GM12878 (cell line): ENCODE results near the gene LRRC31.

Source experiments
- BACH1 ChIP-seq: fragments of 450-650 bp; IDR thresholded peaks from 2 replicates; pipeline ENCODE4 v1.6.1; 2017; ENCODE audit warnings: mild to moderate bottlenecking, borderline replicate concordance
- JUNB ChIP-seq: IDR thresholded peaks from 2 replicates; pipeline ENCODE4 v1.6.1; 2016; ENCODE audit warnings: antibody characterized with exemption, mild to moderate bottlenecking
- MYC ChIP-seq: IDR thresholded peaks from 2 replicates; pipeline ENCODE4 v1.6.1; 2011; ENCODE audit warnings: mild to moderate bottlenecking, low read length, moderate library complexity, inconsistent platforms; ENCODE audit not compliant: insufficient read depth, insufficient replicate concordance, insufficient read length, severe bottlenecking
- POLR2A ChIP-seq: IDR thresholded peaks from 2 replicates; pipeline ENCODE4 v1.6.1; 2011; ENCODE audit warnings: low read depth, mild to moderate bottlenecking, low read length
- POLR2AphosphoS5 ChIP-seq: IDR thresholded peaks from 2 replicates; pipeline ENCODE4 v1.6.1; 2011; ENCODE audit warnings: mild to moderate bottlenecking, low read length, inconsistent platforms
- RAD51 ChIP-seq: fragments of 450-650 bp; IDR thresholded peaks from 2 replicates; pipeline ENCODE4 v1.6.1; 2016; ENCODE audit warnings: moderate library complexity, mild to moderate bottlenecking, inconsistent platforms
- SMAD1 ChIP-seq: fragments of 450-650 bp; IDR thresholded peaks from 2 replicates; pipeline ENCODE4 v1.6.1; 2018; ENCODE audit warnings: mild to moderate bottlenecking, low read depth; ENCODE audit not compliant: partially characterized antibody
- SP1 ChIP-seq: IDR thresholded peaks from one replicate; pipeline ENCODE4 v1.6.1; 2011; ENCODE audit warnings: low read depth, low read length
- SREBF2 ChIP-seq: IDR thresholded peaks from 2 replicates; pipeline ENCODE4 v1.6.1; 2012; ENCODE audit warnings: mild to moderate bottlenecking, low read length
- ZNF207 ChIP-seq: fragments of 450-650 bp; IDR thresholded peaks from 2 replicates; pipeline ENCODE4 v1.6.1; 2014; ENCODE audit warnings: antibody characterized with exemption, mild to moderate bottlenecking, borderline replicate concordance
- ZNF384 ChIP-seq: IDR thresholded peaks from 2 replicates; pipeline ENCODE4 v1.6.1; 2012; ENCODE audit warnings: low read depth, mild to moderate bottlenecking, low read length, improper control_type of control experiment, borderline replicate concordance
- ZZZ3 ChIP-seq: IDR thresholded peaks from 2 replicates; pipeline ENCODE4 v1.6.1; 2011; ENCODE audit warnings: low read depth; ENCODE audit not compliant: control insufficient read depth, insufficient read length
- TF ChIP-seq, protein P1 (sequence below), 3 experiments: IDR thresholded peaks in 2 of 3; conservative IDR thresholded peaks in 1 of 3; 2 replicates each; pipeline ENCODE4 v1.5.1; 2011; ENCODE audit warnings: low read depth in 3 of 3, low read length in 3 of 3, mild to moderate bottlenecking in 3 of 3, control low read depth in 2 of 3, moderate library complexity in 2 of 3, inconsistent platforms in 1 of 3, mixed read lengths in 1 of 3; ENCODE audit not compliant: control insufficient read depth in 2 of 3, insufficient read depth in 1 of 3; ENCODE audit errors: extremely low read depth in 1 of 3
- TF ChIP-seq, protein P2 (sequence below): fragments of 150-350 bp; IDR thresholded peaks from 2 replicates; pipeline ENCODE4 v1.6.1; 2014; ENCODE audit warnings: mild to moderate bottlenecking, low read depth, low read length

DNA sequence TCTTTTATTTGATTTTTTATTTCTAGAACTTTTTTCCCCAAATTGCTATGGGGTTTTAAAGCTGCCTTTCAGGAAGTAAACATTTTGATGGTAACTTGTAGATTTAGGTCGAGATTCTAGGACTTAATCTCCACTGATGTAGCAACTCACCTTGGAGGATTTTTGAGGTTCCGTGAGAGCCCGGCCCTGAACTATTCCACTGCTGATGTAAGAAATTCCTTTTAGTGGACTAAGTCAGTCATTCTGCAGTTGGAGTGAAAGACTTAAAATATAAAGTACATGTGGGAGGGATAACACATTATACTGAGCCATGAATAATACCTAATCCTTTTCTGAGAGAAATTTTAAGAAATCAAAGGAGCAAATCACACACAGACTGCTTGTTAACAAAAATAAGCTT, 44.4 kb downstream of the LRRC31 start:
- no peak for TF ChIP-seq RAD51
- TF ChIP-seq ZNF384 = no peak
- no peak for TF ChIP-seq JUNB
- TF ChIP-seq ZNF207 = no peak
- TF ChIP-seq MYC = no peak
- TF ChIP-seq, protein P1, sequence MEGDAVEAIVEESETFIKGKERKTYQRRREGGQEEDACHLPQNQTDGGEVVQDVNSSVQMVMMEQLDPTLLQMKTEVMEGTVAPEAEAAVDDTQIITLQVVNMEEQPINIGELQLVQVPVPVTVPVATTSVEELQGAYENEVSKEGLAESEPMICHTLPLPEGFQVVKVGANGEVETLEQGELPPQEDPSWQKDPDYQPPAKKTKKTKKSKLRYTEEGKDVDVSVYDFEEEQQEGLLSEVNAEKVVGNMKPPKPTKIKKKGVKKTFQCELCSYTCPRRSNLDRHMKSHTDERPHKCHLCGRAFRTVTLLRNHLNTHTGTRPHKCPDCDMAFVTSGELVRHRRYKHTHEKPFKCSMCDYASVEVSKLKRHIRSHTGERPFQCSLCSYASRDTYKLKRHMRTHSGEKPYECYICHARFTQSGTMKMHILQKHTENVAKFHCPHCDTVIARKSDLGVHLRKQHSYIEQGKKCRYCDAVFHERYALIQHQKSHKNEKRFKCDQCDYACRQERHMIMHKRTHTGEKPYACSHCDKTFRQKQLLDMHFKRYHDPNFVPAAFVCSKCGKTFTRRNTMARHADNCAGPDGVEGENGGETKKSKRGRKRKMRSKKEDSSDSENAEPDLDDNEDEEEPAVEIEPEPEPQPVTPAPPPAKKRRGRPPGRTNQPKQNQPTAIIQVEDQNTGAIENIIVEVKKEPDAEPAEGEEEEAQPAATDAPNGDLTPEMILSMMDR (IDR thresholded peaks at IDR 0.05 in 2 of 3, conservative IDR thresholded peaks at IDR 0.05 in 1 of 3; ENCODE audit: control insufficient read depth in 2 of 3, extremely low read depth in 1 of 3, insufficient read depth in 1 of 3, low read depth in 3 of 3, low read length in 3 of 3) = no peak
- no peak for TF ChIP-seq SREBF2
- TF ChIP-seq SMAD1 = no peak
- no peak for TF ChIP-seq POLR2AphosphoS5
- no peak for TF ChIP-seq SP1
- TF ChIP-seq, protein P2, sequence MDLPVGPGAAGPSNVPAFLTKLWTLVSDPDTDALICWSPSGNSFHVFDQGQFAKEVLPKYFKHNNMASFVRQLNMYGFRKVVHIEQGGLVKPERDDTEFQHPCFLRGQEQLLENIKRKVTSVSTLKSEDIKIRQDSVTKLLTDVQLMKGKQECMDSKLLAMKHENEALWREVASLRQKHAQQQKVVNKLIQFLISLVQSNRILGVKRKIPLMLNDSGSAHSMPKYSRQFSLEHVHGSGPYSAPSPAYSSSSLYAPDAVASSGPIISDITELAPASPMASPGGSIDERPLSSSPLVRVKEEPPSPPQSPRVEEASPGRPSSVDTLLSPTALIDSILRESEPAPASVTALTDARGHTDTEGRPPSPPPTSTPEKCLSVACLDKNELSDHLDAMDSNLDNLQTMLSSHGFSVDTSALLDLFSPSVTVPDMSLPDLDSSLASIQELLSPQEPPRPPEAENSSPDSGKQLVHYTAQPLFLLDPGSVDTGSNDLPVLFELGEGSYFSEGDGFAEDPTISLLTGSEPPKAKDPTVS = no peak
- TF ChIP-seq BACH1 = no peak
- TF ChIP-seq ZZZ3 = no peak
- no peak for TF ChIP-seq POLR2A
